Transverse colon (tissue), 3 donors: ENCODE measurements around the gene LRRC38.

ENCODE experiments used
- EP300 ChIP-seq: sonication (generic); formaldehyde crosslinking; IDR thresholded peaks from one replicate; pipeline ENCODE4 v1.6.1; 2017; ENCODE audit warnings: antibody characterized with exemption, low read depth
- POLR2A ChIP-seq: fragments of 450-650 bp; IDR thresholded peaks from one replicate; pipeline ENCODE4 v1.6.1; 2016; ENCODE audit warnings: antibody characterized with exemption, mild to moderate bottlenecking, moderate library complexity
- TF ChIP-seq, protein P1 (sequence below), 5 experiments: fragments of 200-600 bp in 3 of 5; fragments of 450-650 bp in 2 of 5; sonication (generic) in 3 of 5; IDR thresholded peaks; 1 replicate in 2 of 5; 2 replicates in 3 of 5; pipeline ENCODE4 v1.5.1; 2016 to 2017; ENCODE audit warnings: antibody characterized with exemption in 5 of 5, inconsistent platforms in 3 of 5, mild to moderate bottlenecking in 2 of 5, moderate library complexity in 1 of 5

DNA sequence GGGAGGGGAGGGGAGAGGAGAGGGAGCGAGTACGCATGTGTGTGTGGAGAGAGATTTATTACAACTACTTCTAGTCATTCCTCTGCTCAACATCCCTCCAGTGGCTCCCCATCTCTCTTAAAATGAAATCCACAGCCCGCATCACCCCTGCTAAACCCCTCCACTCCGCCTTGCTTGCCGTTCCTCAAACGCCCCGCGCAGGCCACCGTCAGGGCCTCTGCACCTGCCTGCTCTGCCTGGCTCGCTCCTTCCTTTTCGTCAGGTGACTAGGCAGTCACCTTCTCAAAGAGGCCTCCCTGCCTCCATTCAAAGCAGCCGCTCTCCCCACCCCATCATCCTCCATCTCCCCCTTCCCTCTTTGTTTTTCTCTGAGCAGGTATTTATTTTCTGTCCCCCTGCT, 29.9 kb downstream of the LRRC38 start:
- TF ChIP-seq, protein P1, sequence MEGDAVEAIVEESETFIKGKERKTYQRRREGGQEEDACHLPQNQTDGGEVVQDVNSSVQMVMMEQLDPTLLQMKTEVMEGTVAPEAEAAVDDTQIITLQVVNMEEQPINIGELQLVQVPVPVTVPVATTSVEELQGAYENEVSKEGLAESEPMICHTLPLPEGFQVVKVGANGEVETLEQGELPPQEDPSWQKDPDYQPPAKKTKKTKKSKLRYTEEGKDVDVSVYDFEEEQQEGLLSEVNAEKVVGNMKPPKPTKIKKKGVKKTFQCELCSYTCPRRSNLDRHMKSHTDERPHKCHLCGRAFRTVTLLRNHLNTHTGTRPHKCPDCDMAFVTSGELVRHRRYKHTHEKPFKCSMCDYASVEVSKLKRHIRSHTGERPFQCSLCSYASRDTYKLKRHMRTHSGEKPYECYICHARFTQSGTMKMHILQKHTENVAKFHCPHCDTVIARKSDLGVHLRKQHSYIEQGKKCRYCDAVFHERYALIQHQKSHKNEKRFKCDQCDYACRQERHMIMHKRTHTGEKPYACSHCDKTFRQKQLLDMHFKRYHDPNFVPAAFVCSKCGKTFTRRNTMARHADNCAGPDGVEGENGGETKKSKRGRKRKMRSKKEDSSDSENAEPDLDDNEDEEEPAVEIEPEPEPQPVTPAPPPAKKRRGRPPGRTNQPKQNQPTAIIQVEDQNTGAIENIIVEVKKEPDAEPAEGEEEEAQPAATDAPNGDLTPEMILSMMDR (IDR thresholded peaks at IDR 0.05), result no peak
- no peak for TF ChIP-seq EP300
- TF ChIP-seq POLR2A, result no peak
